Caco-2 (cell line): ENCODE measurements around the gene ARHGAP18. TPM values are rescaled to one million over a fixed set of nuclear protein-coding genes. Genes with fewer than 3 reads are reported as not detected.

ENCODE experiments used
- BruUV-seq: library from RNA; stranded (reverse); fragments of 400-500 nt; replicated peaks from 2 replicates; lab custom pipeline; 2021; lab: Mats Ljungman, UMichigan
- CTCF ChIA-PET: fragments of 300-600 bp; sonication (Branson Sonifier 250); formaldehyde crosslinking; loops from one replicate; lab custom pipeline; 2022; ENCODE audit warnings: antibody characterized with exemption; lab: Charles Lee
- POLR2A ChIA-PET: fragments of 300-600 bp; sonication (Branson Sonifier 250); formaldehyde crosslinking; loops from one replicate; lab custom pipeline; 2022; ENCODE audit warnings: antibody characterized with exemption; lab: Charles Lee
- DNase-seq, 2 experiments: peaks; one replicate each; pipeline versions ENCODE4 v3.0.0 to v3.0.0-alpha.2; 2020 to 2022
- H3K27me3 ChIP-seq: replicated peaks from 2 replicates; pipeline ENCODE4 v1.6.0; 2011; ENCODE audit warnings: low read length; ENCODE audit not compliant: control insufficient read depth, insufficient read depth
- H3K36me3 ChIP-seq: 2 replicates; pipeline ENCODE4 v1.5.1; 2011; ENCODE audit warnings: low read length; ENCODE audit not compliant: control insufficient read depth, insufficient read depth
- H3K4me1 ChIP-seq: fragments of 250-450 bp; sonication (Bioruptor Pico); 2 replicates; pipeline ENCODE4 v1.5.1; 2020; ENCODE audit warnings: mild to moderate bottlenecking
- H3K4me3 ChIP-seq: 2 replicates; pipeline ENCODE4 v1.5.1; 2011; ENCODE audit warnings: low read depth, mild to moderate bottlenecking, control low read depth, low read length
- H3K9me3 ChIP-seq: fragments of 250-450 bp; sonication (Bioruptor Pico); 2 replicates; pipeline ENCODE4 v1.5.1; 2020; ENCODE audit warnings: mild to moderate bottlenecking, moderate library complexity
- H3K27ac Mint-ChIP-seq: one replicate; pipeline ENCODE4 v1.8.0; 2022; ENCODE audit warnings: mixed read lengths; ENCODE audit not compliant: unreplicated experiment
- H3K27me3 Mint-ChIP-seq: one replicate; pipeline ENCODE4 v1.8.0; 2022; ENCODE audit warnings: mixed read lengths; ENCODE audit not compliant: insufficient read depth, unreplicated experiment
- H3K36me3 Mint-ChIP-seq: one replicate; pipeline ENCODE4 v1.8.0; 2022; ENCODE audit warnings: mild to moderate bottlenecking, mixed read lengths; ENCODE audit not compliant: insufficient read depth, unreplicated experiment
- H3K4me1 Mint-ChIP-seq: one replicate; pipeline ENCODE4 v1.8.0; 2022; ENCODE audit warnings: low read depth, mixed read lengths; ENCODE audit not compliant: unreplicated experiment
- H3K4me3 Mint-ChIP-seq: one replicate; pipeline ENCODE4 v1.8.0; 2022; ENCODE audit warnings: mild to moderate bottlenecking, moderate library complexity, mixed read lengths; ENCODE audit not compliant: unreplicated experiment
- H3K9me3 Mint-ChIP-seq: one replicate; pipeline ENCODE4 v1.8.0; 2022; ENCODE audit warnings: mixed read lengths; ENCODE audit not compliant: unreplicated experiment
- CTCF ChIP-seq, 2 experiments: fragments of 200-600 bp in 1 of 2; IDR thresholded peaks; 1 replicate in 1 of 2; 2 replicates in 1 of 2; pipeline versions ENCODE4 v1.5.1 to v1.8.0; 2011 to 2022; ENCODE audit warnings: antibody characterized with exemption in 1 of 2, control low read depth in 1 of 2, inconsistent platforms in 1 of 2, low read depth in 1 of 2, low read length in 1 of 2, mild to moderate bottlenecking in 1 of 2, moderate library complexity in 1 of 2; ENCODE audit not compliant: insufficient read depth in 1 of 2, severe bottlenecking in 1 of 2, unreplicated experiment in 1 of 2
- intact Hi-C: fragments of 100-400 bp; cut with micrococcal nuclease; formaldehyde crosslinking; loops from one replicate; pipeline ENCODE4 v1.10.0; 2022; ENCODE audit not compliant: unreplicated experiment
- total RNA-seq: library from RNA; stranded (reverse); gene quantifications from 2 replicates; pipeline ENCODE4 v1.2.3, GENCODE V29; 2022

Gene ARHGAP18
- total RNA-seq, 1 experiment from 2014 or later, result 15.0 TPM

- H3K36me3 Mint-ChIP-seq, result no peaks in the 10 kb centered on the region
- CTCF ChIA-PET, result interaction anchor here (0.7 kb wide), 2 partner anchors 101 to 113 kb away, joined by 4 to 8 read pairs; no protein-coding TSS in a partner anchor
Observed at GRCh38 chr6:129707028-129707427, 2.9 kb downstream of the ARHGAP18 start.

GRCh38 chr6:129705212-129705611, 4.8 kb downstream of the ARHGAP18 start:
- no peak for TF ChIP-seq CTCF (IDR thresholded peaks at IDR 0.05; ENCODE audit: insufficient read depth in 1 of 2, low read depth in 1 of 2, low read length in 1 of 2, severe bottlenecking in 1 of 2, unreplicated experiment in 1 of 2)
- Mint-ChIP-seq H3K36me3 (no peaks in the 10 kb centered on the region), H3K27ac (no peak overlapping the region), H3K4me3 (no peak overlapping the region), H3K9me3 (no peaks in the 10 kb centered on the region), H3K27me3 (no peaks in the 10 kb centered on the region), H3K4me1 (peaks cover 16% of the 10 kb centered on the region)
- peaks cover 13% of the 10 kb centered on the region for H3K4me1 ChIP-seq
- H3K9me3 ChIP-seq, result 0 out of 2 replicates have a peak, but pooled peaks cover under 1% of the 10 kb centered on the region
- H3K36me3 ChIP-seq, result no peaks in the 10 kb centered on the region; the same call in 1 of the 2 replicates
- no peaks in the 10 kb centered on the region for H3K27me3 ChIP-seq
- no TSS peak for BruUV-seq
- DNase-seq, result no peak
- intact Hi-C loops, result no loop called here
- POLR2A ChIA-PET, result no interaction called here
- CTCF ChIA-PET, result no interaction called here
- H3K4me3 ChIP-seq, result no peak overlapping the region

More at GRCh38 chr6:129707028-129707427, 2.9 kb downstream of the ARHGAP18 start:
- Mint-ChIP-seq H3K4me3 (no peak overlapping the region), H3K4me1 (peaks cover 29% of the 10 kb centered on the region), H3K9me3 (no peaks in the 10 kb centered on the region), H3K27ac (no peak overlapping the region), H3K27me3 (no peaks in the 10 kb centered on the region)
- H3K9me3 ChIP-seq, result no peaks in the 10 kb centered on the region
- DNase-seq, result no peak
- intact Hi-C loops, result no loop called here
- POLR2A ChIA-PET, result no interaction called here
- H3K36me3 ChIP-seq, result no peaks in the 10 kb centered on the region; the same call in 1 of the 2 replicates
- no peaks in the 10 kb centered on the region for H3K27me3 ChIP-seq
- H3K4me3 ChIP-seq, result no peak overlapping the region
- TF ChIP-seq CTCF (IDR thresholded peaks at IDR 0.05; ENCODE audit: insufficient read depth in 1 of 2, low read depth in 1 of 2, low read length in 1 of 2, severe bottlenecking in 1 of 2, unreplicated experiment in 1 of 2), result no peak
- H3K4me1 ChIP-seq, result peaks cover 13% of the 10 kb centered on the region
- no TSS peak for BruUV-seq

- intact Hi-C loops, result no loop called here
Observed at GRCh38 chr6:129704708-129705107, 5.3 kb downstream of the ARHGAP18 start.

More at GRCh38 chr6:129704708-129705107, 5.3 kb downstream of the ARHGAP18 start:
- no peaks in the 10 kb centered on the region for H3K9me3 Mint-ChIP-seq
- H3K4me3 Mint-ChIP-seq, result no peak overlapping the region
- 0 out of 2 replicates have a peak, but pooled peaks cover 3% of the 10 kb centered on the region for H3K9me3 ChIP-seq
- POLR2A ChIA-PET, result no interaction called here
- no peaks in the 10 kb centered on the region for H3K27me3 Mint-ChIP-seq
- BruUV-seq, result no TSS peak
- no peak for TF ChIP-seq CTCF (IDR thresholded peaks at IDR 0.05; ENCODE audit: insufficient read depth in 1 of 2, low read depth in 1 of 2, low read length in 1 of 2, severe bottlenecking in 1 of 2, unreplicated experiment in 1 of 2)
- H3K27me3 ChIP-seq, result no peaks in the 10 kb centered on the region
- H3K27ac Mint-ChIP-seq, result no peak overlapping the region
- CTCF ChIA-PET, result no interaction called here
- no peak for DNase-seq
- H3K36me3 Mint-ChIP-seq, result no peaks in the 10 kb centered on the region
- H3K4me1 Mint-ChIP-seq, result peaks cover 16% of the 10 kb centered on the region
- H3K4me1 ChIP-seq, result peaks cover 13% of the 10 kb centered on the region
- H3K4me3 ChIP-seq, result no peak overlapping the region
- no peaks in the 10 kb centered on the region; the same call in 1 of the 2 replicates for H3K36me3 ChIP-seq
